ENCODE results near the gene GPR137B. TPM values are rescaled to one million over a fixed set of nuclear protein-coding genes. Genes with fewer than 3 reads are reported as not detected.

Gene GPR137B
- total RNA-seq, 2 experiments from 2014 or later: 8.6 to 9.5 TPM

GRCh38 chr1:236163463-236164153 lies 21.3 kb downstream of the GPR137B start:
- ChIA-PET CTCF (no interaction called here), POLR2A (no interaction called here)
- H3K27ac Mint-ChIP-seq: no peak overlapping the region
- peaks cover 29% of the 10 kb centered on the region for H3K4me1 Mint-ChIP-seq
- peaks cover 18% of the 10 kb centered on the region for H3K9me3 Mint-ChIP-seq
- peaks cover 36% of the 10 kb centered on the region for H3K36me3 Mint-ChIP-seq (ENCODE audit: low read depth)
- H3K27me3 Mint-ChIP-seq: no peaks in the 10 kb centered on the region
- DNase-seq: no peak
- H3K4me3 Mint-ChIP-seq: no peak overlapping the region

- CTCF ChIA-PET: no interaction called here
- POLR2A ChIA-PET: no interaction called here
- Mint-ChIP-seq H3K4me3 (no peak overlapping the region), H3K27ac (no peak overlapping the region), H3K4me1 (peaks cover 26% of the 10 kb centered on the region), H3K9me3 (peaks cover 18% of the 10 kb centered on the region), H3K27me3 (no peaks in the 10 kb centered on the region), H3K36me3 (ENCODE audit: low read depth) (peaks cover 32% of the 10 kb centered on the region)
- no peak for DNase-seq
Observed at GRCh38 chr1:236164273-236164672, 21.9 kb downstream of the GPR137B start.

- Mint-ChIP-seq H3K36me3 (ENCODE audit: low read depth) (peaks cover 30% of the 10 kb centered on the region), H3K4me3 (no peak overlapping the region), H3K9me3 (peaks cover 18% of the 10 kb centered on the region), H3K4me1 (peaks cover 14% of the 10 kb centered on the region), H3K27me3 (no peaks in the 10 kb centered on the region), H3K27ac (no peak overlapping the region)
- ChIA-PET POLR2A (no interaction called here), CTCF (no interaction called here)
- no peak for DNase-seq
Observed at GRCh38 chr1:236165238-236165981, 23.1 kb downstream of the GPR137B start.

GRCh38 chr1:236166041-236166440 lies 23.7 kb downstream of the GPR137B start:
- no peak for DNase-seq
- H3K4me3 Mint-ChIP-seq: no peak overlapping the region
- ChIA-PET POLR2A (no interaction called here), CTCF (no interaction called here)
- peaks cover 24% of the 10 kb centered on the region for H3K36me3 Mint-ChIP-seq (ENCODE audit: low read depth)
- no peaks in the 10 kb centered on the region for H3K27me3 Mint-ChIP-seq
- no peak overlapping the region for H3K27ac Mint-ChIP-seq
- peaks cover 8% of the 10 kb centered on the region for H3K4me1 Mint-ChIP-seq
- peaks cover 16% of the 10 kb centered on the region for H3K9me3 Mint-ChIP-seq

GRCh38 chr1:236167154-236167553 lies 24.8 kb downstream of the GPR137B start:
- Mint-ChIP-seq H3K27me3 (no peaks in the 10 kb centered on the region), H3K4me3 (no peak overlapping the region), H3K9me3 (peaks cover 5% of the 10 kb centered on the region), H3K27ac (no peak overlapping the region), H3K4me1 (peaks cover 2% of the 10 kb centered on the region), H3K36me3 (ENCODE audit: low read depth) (peaks cover 13% of the 10 kb centered on the region)
- ChIA-PET CTCF (no interaction called here), POLR2A (no interaction called here)
- no peak for DNase-seq

- ChIA-PET POLR2A (no interaction called here), CTCF (no interaction called here)
- no peak for DNase-seq
- Mint-ChIP-seq H3K4me1 (peaks cover 2% of the 10 kb centered on the region), H3K27me3 (no peaks in the 10 kb centered on the region), H3K36me3 (ENCODE audit: low read depth) (peaks cover 10% of the 10 kb centered on the region), H3K27ac (no peak overlapping the region), H3K4me3 (no peak overlapping the region), H3K9me3 (peaks cover 3% of the 10 kb centered on the region)
Observed at GRCh38 chr1:236167578-236167977, 25.2 kb downstream of the GPR137B start.

- Mint-ChIP-seq H3K4me3 (no peak overlapping the region), H3K4me1 (peaks cover 2% of the 10 kb centered on the region), H3K9me3 (no peaks in the 10 kb centered on the region), H3K27ac (no peak overlapping the region), H3K27me3 (no peaks in the 10 kb centered on the region), H3K36me3 (ENCODE audit: low read depth) (peaks cover 3% of the 10 kb centered on the region)
- peak; percentile 32 for DNase-seq
- POLR2A ChIA-PET: no interaction called here
- CTCF ChIA-PET: interaction anchor here (1.1 kb wide), 1 partner anchor 58 kb away, joined by 3 read pairs; no protein-coding TSS in a partner anchor
Observed at GRCh38 chr1:236168716-236169429, 26.5 kb downstream of the GPR137B start.

- Mint-ChIP-seq H3K9me3 (no peaks in the 10 kb centered on the region), H3K4me3 (no peak overlapping the region), H3K27me3 (no peaks in the 10 kb centered on the region), H3K27ac (no peak overlapping the region), H3K4me1 (peaks cover 2% of the 10 kb centered on the region), H3K36me3 (ENCODE audit: low read depth) (no peaks in the 10 kb centered on the region)
- ChIA-PET POLR2A (no interaction called here), CTCF (interaction anchor here (0.6 kb wide), 1 partner anchor 288 kb away, joined by 3 read pairs; no protein-coding TSS in a partner anchor)
- DNase-seq: no peak
Observed at GRCh38 chr1:236172041-236172579, 29.8 kb downstream of the GPR137B start.

- DNase-seq: no peak
- no peaks in the 10 kb centered on the region for H3K27me3 Mint-ChIP-seq
- CTCF ChIA-PET: no interaction called here
- H3K4me1 Mint-ChIP-seq: peaks cover 2% of the 10 kb centered on the region
- no peaks in the 10 kb centered on the region for H3K9me3 Mint-ChIP-seq
- no peak overlapping the region for H3K27ac Mint-ChIP-seq
- H3K4me3 Mint-ChIP-seq: no peak overlapping the region
- POLR2A ChIA-PET: no interaction called here
- no peaks in the 10 kb centered on the region for H3K36me3 Mint-ChIP-seq (ENCODE audit: low read depth)
Observed at GRCh38 chr1:236173174-236173767, 30.9 kb downstream of the GPR137B start.

- POLR2A ChIA-PET: interaction anchor here (0.6 kb wide), 1 partner anchor 107 kb away, joined by 3 read pairs; no protein-coding TSS in a partner anchor
- Mint-ChIP-seq H3K36me3 (ENCODE audit: low read depth) (peaks cover 2% of the 10 kb centered on the region), H3K9me3 (no peaks in the 10 kb centered on the region), H3K27me3 (no peaks in the 10 kb centered on the region), H3K27ac (no peak overlapping the region), H3K4me1 (no peaks in the 10 kb centered on the region), H3K4me3 (no peak overlapping the region)
- CTCF ChIA-PET: no interaction called here
- no peak for DNase-seq
Observed at GRCh38 chr1:236175642-236176336, 33.5 kb downstream of the GPR137B start.

- peaks cover 4% of the 10 kb centered on the region for H3K36me3 Mint-ChIP-seq (ENCODE audit: low read depth)
- no peaks in the 10 kb centered on the region for H3K9me3 Mint-ChIP-seq
- H3K4me1 Mint-ChIP-seq: no peaks in the 10 kb centered on the region
- no peak overlapping the region for H3K27ac Mint-ChIP-seq
- CTCF ChIA-PET: no interaction called here
- DNase-seq: no peak
- no peaks in the 10 kb centered on the region for H3K27me3 Mint-ChIP-seq
- POLR2A ChIA-PET: interaction anchor here (0.6 kb wide), 1 partner anchor 151 kb away, joined by 3 read pairs; no protein-coding TSS in a partner anchor
- H3K4me3 Mint-ChIP-seq: no peak overlapping the region
Observed at GRCh38 chr1:236176337-236177336, 34.3 kb downstream of the GPR137B start.

GRCh38 chr1:236179634-236180033 lies 37.3 kb downstream of the GPR137B start:
- ChIA-PET CTCF (no interaction called here), POLR2A (no interaction called here)
- Mint-ChIP-seq H3K27me3 (no peaks in the 10 kb centered on the region), H3K27ac (no peak overlapping the region), H3K9me3 (no peaks in the 10 kb centered on the region), H3K4me3 (no peak overlapping the region), H3K36me3 (ENCODE audit: low read depth) (peaks cover 4% of the 10 kb centered on the region), H3K4me1 (no peaks in the 10 kb centered on the region)
- DNase-seq: no peak

All from activated CD4-positive, alpha-beta memory T cell treated with anti-CD3 and anti-CD28 coated beads, Interleukin-2, amount 10 ng/mL, durations not matched to agents 7 days and 5 days (primary cell).